ENCODE measurements around the gene LRP8.

GRCh38 chr1:53258216-53258615 is 69.7 kb downstream of the LRP8 start:
- no peak for TF ChIP-seq MAX (IDR thresholded peaks at IDR 0.05; ENCODE audit: low read depth, low read length)
- TF ChIP-seq CTCF (IDR thresholded peaks at IDR 0.05; ENCODE audit: low read depth, low read length), result no peak
- TF ChIP-seq POLR2A (IDR thresholded peaks at IDR 0.05; ENCODE audit: extremely low read depth, insufficient read length), result no peak
